Caco-2 (cell line): ENCODE measurements around the gene TFAP2C. TPM values are rescaled to one million over a fixed set of nuclear protein-coding genes. Genes with fewer than 3 reads are reported as not detected.

ENCODE experiments used
- BruUV-seq: library from RNA; stranded (reverse); fragments of 400-500 nt; replicated peaks from 2 replicates; lab custom pipeline; 2021; lab: Mats Ljungman, UMichigan
- CTCF ChIA-PET: fragments of 300-600 bp; sonication (Branson Sonifier 250); formaldehyde crosslinking; loops from one replicate; lab custom pipeline; 2022; ENCODE audit warnings: antibody characterized with exemption; lab: Charles Lee
- POLR2A ChIA-PET: fragments of 300-600 bp; sonication (Branson Sonifier 250); formaldehyde crosslinking; loops from one replicate; lab custom pipeline; 2022; ENCODE audit warnings: antibody characterized with exemption; lab: Charles Lee
- DNase-seq, 2 experiments: peaks; one replicate each; pipeline versions ENCODE4 v3.0.0 to v3.0.0-alpha.2; 2020 to 2022
- H3K27me3 ChIP-seq: replicated peaks from 2 replicates; pipeline ENCODE4 v1.6.0; 2011; ENCODE audit warnings: low read length; ENCODE audit not compliant: control insufficient read depth, insufficient read depth
- H3K36me3 ChIP-seq: 2 replicates; pipeline ENCODE4 v1.5.1; 2011; ENCODE audit warnings: low read length; ENCODE audit not compliant: control insufficient read depth, insufficient read depth
- H3K4me1 ChIP-seq: fragments of 250-450 bp; sonication (Bioruptor Pico); 2 replicates; pipeline ENCODE4 v1.5.1; 2020; ENCODE audit warnings: mild to moderate bottlenecking
- H3K4me3 ChIP-seq: 2 replicates; pipeline ENCODE4 v1.5.1; 2011; ENCODE audit warnings: low read depth, mild to moderate bottlenecking, control low read depth, low read length
- H3K9me3 ChIP-seq: fragments of 250-450 bp; sonication (Bioruptor Pico); 2 replicates; pipeline ENCODE4 v1.5.1; 2020; ENCODE audit warnings: mild to moderate bottlenecking, moderate library complexity
- H3K27ac Mint-ChIP-seq: one replicate; pipeline ENCODE4 v1.8.0; 2022; ENCODE audit warnings: mixed read lengths; ENCODE audit not compliant: unreplicated experiment
- H3K27me3 Mint-ChIP-seq: one replicate; pipeline ENCODE4 v1.8.0; 2022; ENCODE audit warnings: mixed read lengths; ENCODE audit not compliant: insufficient read depth, unreplicated experiment
- H3K36me3 Mint-ChIP-seq: one replicate; pipeline ENCODE4 v1.8.0; 2022; ENCODE audit warnings: mild to moderate bottlenecking, mixed read lengths; ENCODE audit not compliant: insufficient read depth, unreplicated experiment
- H3K4me1 Mint-ChIP-seq: one replicate; pipeline ENCODE4 v1.8.0; 2022; ENCODE audit warnings: low read depth, mixed read lengths; ENCODE audit not compliant: unreplicated experiment
- H3K4me3 Mint-ChIP-seq: one replicate; pipeline ENCODE4 v1.8.0; 2022; ENCODE audit warnings: mild to moderate bottlenecking, moderate library complexity, mixed read lengths; ENCODE audit not compliant: unreplicated experiment
- H3K9me3 Mint-ChIP-seq: one replicate; pipeline ENCODE4 v1.8.0; 2022; ENCODE audit warnings: mixed read lengths; ENCODE audit not compliant: unreplicated experiment
- intact Hi-C: fragments of 100-400 bp; cut with micrococcal nuclease; formaldehyde crosslinking; loops from one replicate; pipeline ENCODE4 v1.10.0; 2022; ENCODE audit not compliant: unreplicated experiment
- total RNA-seq: library from RNA; stranded (reverse); gene quantifications from 2 replicates; pipeline ENCODE4 v1.2.3, GENCODE V29; 2022
- TF ChIP-seq, protein P1 (sequence below), 2 experiments: fragments of 200-600 bp in 1 of 2; IDR thresholded peaks; 1 replicate in 1 of 2; 2 replicates in 1 of 2; pipeline versions ENCODE4 v1.5.1 to v1.8.0; 2011 to 2022; ENCODE audit warnings: antibody characterized with exemption in 1 of 2, control low read depth in 1 of 2, inconsistent platforms in 1 of 2, low read depth in 1 of 2, low read length in 1 of 2, mild to moderate bottlenecking in 1 of 2, moderate library complexity in 1 of 2; ENCODE audit not compliant: insufficient read depth in 1 of 2, severe bottlenecking in 1 of 2, unreplicated experiment in 1 of 2

The TFAP2C gene
- total RNA-seq, 1 experiment from 2014 or later = 27.9 TPM

DNA sequence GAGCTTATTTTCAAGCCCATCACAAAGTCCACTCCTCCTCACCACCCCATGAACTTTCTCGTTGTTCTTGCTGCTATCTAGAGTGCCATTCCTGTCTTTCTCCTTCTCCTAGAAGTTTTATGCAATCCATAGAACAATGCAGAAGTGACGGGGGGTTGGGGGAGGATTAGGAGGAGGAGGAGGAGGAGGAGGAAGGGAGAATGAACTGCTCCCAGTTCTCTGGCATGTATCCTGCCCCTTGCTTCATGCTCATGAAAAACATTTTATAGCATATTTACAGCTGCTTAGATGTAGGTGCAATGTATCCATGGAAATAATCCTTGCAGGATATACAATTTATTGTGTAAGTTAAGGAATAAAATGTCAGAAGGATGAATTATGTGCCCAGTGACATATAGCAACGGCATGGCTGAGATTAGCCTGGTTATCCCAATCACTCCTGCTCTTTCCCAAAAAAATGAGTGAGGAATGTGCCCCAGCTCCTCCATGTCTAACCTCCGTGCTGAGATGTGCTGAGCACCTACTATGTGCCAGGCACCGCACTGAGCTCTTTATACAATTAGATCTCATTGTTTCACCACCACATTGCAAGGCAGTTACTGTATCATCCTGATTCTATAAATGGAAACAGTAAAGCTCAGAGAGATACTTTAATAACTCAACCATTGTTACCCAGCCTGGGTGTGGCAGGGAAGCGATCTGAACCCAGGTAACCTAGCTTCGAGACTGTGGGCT, 41.6 kb upstream of the TFAP2C start:
- POLR2A ChIA-PET = no interaction called here
- Histone ChIP-seq H3K27me3 (no peaks in the 10 kb centered on the region), H3K4me3 (no peak overlapping the region), H3K36me3 (no peaks in the 10 kb centered on the region), H3K4me1 (peaks cover 49% of the 10 kb centered on the region), H3K9me3 (no peaks in the 10 kb centered on the region)
- H3K27me3 Mint-ChIP-seq = no peaks in the 10 kb centered on the region
- H3K4me3 Mint-ChIP-seq = no peak overlapping the region
- peak overlapping the region; percentile 37 for H3K27ac Mint-ChIP-seq
- H3K36me3 Mint-ChIP-seq = peaks cover 18% of the 10 kb centered on the region
- CTCF ChIA-PET = interaction anchor here (0.8 to 1.0 kb wide), 2 partner anchors 8 to 43 kb away, joined by 3 to 5 read pairs; no protein-coding TSS in a partner anchor
- BruUV-seq = no TSS peak
- no peaks in the 10 kb centered on the region for H3K9me3 Mint-ChIP-seq
- peaks cover 51% of the 10 kb centered on the region for H3K4me1 Mint-ChIP-seq
- DNase-seq = no peak
- TF ChIP-seq, protein P1, sequence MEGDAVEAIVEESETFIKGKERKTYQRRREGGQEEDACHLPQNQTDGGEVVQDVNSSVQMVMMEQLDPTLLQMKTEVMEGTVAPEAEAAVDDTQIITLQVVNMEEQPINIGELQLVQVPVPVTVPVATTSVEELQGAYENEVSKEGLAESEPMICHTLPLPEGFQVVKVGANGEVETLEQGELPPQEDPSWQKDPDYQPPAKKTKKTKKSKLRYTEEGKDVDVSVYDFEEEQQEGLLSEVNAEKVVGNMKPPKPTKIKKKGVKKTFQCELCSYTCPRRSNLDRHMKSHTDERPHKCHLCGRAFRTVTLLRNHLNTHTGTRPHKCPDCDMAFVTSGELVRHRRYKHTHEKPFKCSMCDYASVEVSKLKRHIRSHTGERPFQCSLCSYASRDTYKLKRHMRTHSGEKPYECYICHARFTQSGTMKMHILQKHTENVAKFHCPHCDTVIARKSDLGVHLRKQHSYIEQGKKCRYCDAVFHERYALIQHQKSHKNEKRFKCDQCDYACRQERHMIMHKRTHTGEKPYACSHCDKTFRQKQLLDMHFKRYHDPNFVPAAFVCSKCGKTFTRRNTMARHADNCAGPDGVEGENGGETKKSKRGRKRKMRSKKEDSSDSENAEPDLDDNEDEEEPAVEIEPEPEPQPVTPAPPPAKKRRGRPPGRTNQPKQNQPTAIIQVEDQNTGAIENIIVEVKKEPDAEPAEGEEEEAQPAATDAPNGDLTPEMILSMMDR (IDR thresholded peaks at IDR 0.05; ENCODE audit: insufficient read depth in 1 of 2, low read depth in 1 of 2, low read length in 1 of 2, severe bottlenecking in 1 of 2, unreplicated experiment in 1 of 2) = no peak
- intact Hi-C loops = no loop called here

DNA sequence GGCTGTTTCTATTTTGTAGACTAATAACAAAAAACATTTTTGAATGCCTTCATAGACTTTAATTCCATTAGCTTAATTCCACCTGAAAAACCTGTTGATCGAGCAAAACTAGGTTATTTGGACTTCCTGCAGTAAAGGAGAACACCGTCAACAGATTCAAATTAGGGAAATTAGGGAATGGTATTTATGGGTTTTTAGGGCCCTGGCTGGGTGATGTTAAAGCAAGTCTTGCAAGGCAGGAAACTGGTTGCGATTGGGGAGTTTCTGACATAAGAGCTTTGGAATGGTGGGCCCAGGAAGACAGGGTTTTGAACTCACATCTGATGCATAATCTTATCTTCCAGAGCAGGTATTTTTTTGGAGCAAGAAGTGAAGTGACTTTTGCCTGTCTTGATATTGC, 40.1 kb upstream of the TFAP2C start:
- BruUV-seq = no TSS peak
- Histone ChIP-seq H3K4me1 (peaks cover 59% of the 10 kb centered on the region), H3K27me3 (no peaks in the 10 kb centered on the region), H3K36me3 (no peaks in the 10 kb centered on the region), H3K9me3 (no peaks in the 10 kb centered on the region), H3K4me3 (no peak overlapping the region)
- TF ChIP-seq, protein P1 (IDR thresholded peaks at IDR 0.05; ENCODE audit: insufficient read depth in 1 of 2, low read depth in 1 of 2, low read length in 1 of 2, severe bottlenecking in 1 of 2, unreplicated experiment in 1 of 2) = no peak
- Mint-ChIP-seq H3K36me3 (peaks cover 18% of the 10 kb centered on the region), H3K27me3 (no peaks in the 10 kb centered on the region), H3K27ac (peak overlapping the region; percentile 36), H3K9me3 (no peaks in the 10 kb centered on the region), H3K4me1 (peaks cover 62% of the 10 kb centered on the region), H3K4me3 (no peak overlapping the region)
- ChIA-PET POLR2A (no interaction called here), CTCF (interaction anchor here (1.3 kb wide), 1 partner anchor 10 kb away, joined by 6 read pairs; no protein-coding TSS in a partner anchor)
- DNase-seq = no peak
- intact Hi-C loops = no loop called here

DNA sequence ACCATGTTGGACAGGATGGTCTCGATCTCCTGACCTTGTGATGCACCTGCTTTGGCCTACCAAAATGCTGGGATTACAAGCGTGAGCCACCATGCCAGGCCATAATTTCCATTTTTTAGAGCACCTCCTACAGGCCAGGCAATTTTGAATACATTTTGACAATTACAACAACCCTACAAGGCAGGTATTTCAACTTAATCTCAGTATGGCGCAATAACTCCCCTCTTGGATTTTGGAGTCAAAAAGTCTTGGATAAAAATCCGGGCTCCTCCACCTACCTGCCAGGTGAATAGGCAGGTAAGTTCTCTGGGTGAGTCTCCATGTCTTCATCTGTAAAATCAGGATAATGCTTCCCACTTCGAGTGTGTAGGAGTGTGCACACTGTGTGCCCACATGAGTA, 39.5 kb upstream of the TFAP2C start:
- no peaks in the 10 kb centered on the region for H3K9me3 ChIP-seq
- POLR2A ChIA-PET = no interaction called here

More for the DNA sequence above, 39.5 kb upstream of the TFAP2C start:
- BruUV-seq = no TSS peak
- H3K27ac Mint-ChIP-seq = no peak overlapping the region
- H3K36me3 Mint-ChIP-seq = peaks cover 18% of the 10 kb centered on the region
- H3K4me3 Mint-ChIP-seq = no peak overlapping the region
- CTCF ChIA-PET = interaction anchor here (0.6 kb wide), 1 partner anchor 51 kb away, joined by 3 read pairs; no protein-coding TSS in a partner anchor
- peaks cover 56% of the 10 kb centered on the region for H3K4me1 Mint-ChIP-seq
- Histone ChIP-seq H3K36me3 (no peaks in the 10 kb centered on the region), H3K27me3 (no peaks in the 10 kb centered on the region), H3K4me1 (peaks cover 59% of the 10 kb centered on the region), H3K4me3 (no peak overlapping the region)
- no peaks in the 10 kb centered on the region for H3K27me3 Mint-ChIP-seq
- TF ChIP-seq, protein P1 (IDR thresholded peaks at IDR 0.05; ENCODE audit: insufficient read depth in 1 of 2, low read depth in 1 of 2, low read length in 1 of 2, severe bottlenecking in 1 of 2, unreplicated experiment in 1 of 2) = no peak
- intact Hi-C loops = no loop called here
- no peaks in the 10 kb centered on the region for H3K9me3 Mint-ChIP-seq
- DNase-seq = no peak
